ELR (cell line): ENCODE results near the gene UNK.

Experiments
- DNase-seq: peaks from one replicate; pipeline ENCODE4 v3.0.0-alpha.2; 2015; ENCODE audit warnings: low read depth

Gene UNK

GRCh38 chr17:75836605-75837004 lies 52.0 kb downstream of the UNK start:
- no peak for DNase-seq

GRCh38 chr17:75837899-75838298 lies 53.3 kb downstream of the UNK start:
- no peak for DNase-seq

- no peak for DNase-seq
Measured at GRCh38 chr17:75838410-75838809, 53.8 kb downstream of the UNK start.

- DNase-seq = no peak
Measured at GRCh38 chr17:75839942-75840798, 55.6 kb downstream of the UNK start.

- DNase-seq = no peak
Measured at GRCh38 chr17:75840799-75841164, 56.2 kb downstream of the UNK start.

- no peak for DNase-seq
Measured at GRCh38 chr17:75842411-75842810, 57.8 kb downstream of the UNK start.

- no peak for DNase-seq
Measured at GRCh38 chr17:75842963-75843576, 58.5 kb downstream of the UNK start.

GRCh38 chr17:75843577-75844529 lies 59.2 kb downstream of the UNK start, which contains the start of gene UNC13D:
TSS of gene UNC13D (minus strand) at chr17:75844404. CDS start at chr17:75844337, 67 bp downstream.
- DNase-seq = no peak

- no peak for DNase-seq
Measured at GRCh38 chr17:75844530-75845057, 60.0 kb downstream of the UNK start.

GRCh38 chr17:75845058-75845711 lies 60.6 kb downstream of the UNK start:
- DNase-seq = peak; percentile 83

GRCh38 chr17:75845933-75846691 lies 61.5 kb downstream of the UNK start:
- DNase-seq = no peak

GRCh38 chr17:75846692-75847613 lies 62.3 kb downstream of the UNK start:
- no peak for DNase-seq

- no peak for DNase-seq
Measured at GRCh38 chr17:75847614-75848522, 63.3 kb downstream of the UNK start.

- peak; percentile 75 for DNase-seq
Measured at GRCh38 chr17:75848523-75849278, 64.1 kb downstream of the UNK start.

- DNase-seq = no peak
Measured at GRCh38 chr17:75849279-75849646, 64.7 kb downstream of the UNK start.

- no peak for DNase-seq
Measured at GRCh38 chr17:75849724-75850123, 65.1 kb downstream of the UNK start.

GRCh38 chr17:75850928-75851692 lies 66.5 kb downstream of the UNK start:
- peak; percentile 42 for DNase-seq
